HG03565 (cell line): ENCODE measurements around the gene VPS26C.

Source experiments
- ATAC-seq: cut with Tn5 transposase; IDR thresholded peaks from one replicate; pipeline ENCODE4 v1.9.1; 2021; ENCODE audit warnings: mild to moderate bottlenecking, moderate library complexity; ENCODE audit not compliant: unreplicated experiment

The VPS26C gene

GRCh38 chr21:37266515-37267221, 466 bp downstream of the VPS26C start:
- ATAC-seq, result no peak

GRCh38 chr21:37264808-37265207, 2.3 kb downstream of the VPS26C start:
- ATAC-seq, result no peak

- no peak for ATAC-seq
Observed at GRCh38 chr21:37263827-37264600, 3.1 kb downstream of the VPS26C start.

DNA sequence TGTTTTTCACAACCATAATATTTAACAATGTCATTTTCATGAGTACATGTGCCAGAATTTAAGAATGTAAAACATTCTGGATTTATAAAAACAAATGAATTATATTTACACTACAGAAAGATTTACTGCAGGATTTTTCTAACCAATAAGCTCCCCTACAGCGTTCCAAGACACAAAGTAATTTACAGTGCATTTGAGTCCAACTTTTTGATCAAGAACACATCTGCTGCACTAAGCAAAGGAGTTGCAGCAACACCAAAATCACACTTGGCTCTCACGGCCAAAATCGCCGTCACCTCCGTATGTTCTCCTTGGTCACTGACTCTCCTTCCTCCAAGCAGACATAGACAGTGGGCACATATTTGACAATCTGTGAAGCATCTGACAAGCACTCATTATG, 7.7 kb downstream of the VPS26C start:
- no peak for ATAC-seq

GRCh38 chr21:37257967-37258877, 8.9 kb downstream of the VPS26C start:
- peak; percentile 52 for ATAC-seq

DNA sequence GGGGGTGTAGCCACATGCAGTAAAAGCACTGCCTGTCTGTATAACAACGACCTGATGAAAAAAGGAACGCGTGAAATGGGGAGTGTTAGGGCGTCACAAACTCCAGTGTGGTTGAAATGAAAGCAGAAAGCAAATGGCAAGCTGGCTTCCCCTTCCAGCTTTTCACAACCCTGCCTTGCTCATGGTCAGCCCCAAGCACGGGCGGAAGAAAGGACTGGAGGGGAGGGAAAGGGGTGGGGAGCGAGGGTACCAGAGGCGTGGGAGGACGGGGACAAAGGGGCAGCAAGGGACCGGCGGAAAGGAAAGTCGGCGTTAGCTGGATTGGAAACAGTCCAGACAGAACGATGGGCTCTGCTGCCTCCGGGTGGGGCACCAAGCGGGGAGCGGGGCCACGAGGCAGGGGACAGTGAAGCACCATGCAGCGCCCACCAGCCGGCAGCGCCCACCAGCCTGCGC, 9.6 kb downstream of the VPS26C start:
- ATAC-seq, result peak; percentile 21

- no peak for ATAC-seq
Observed at GRCh38 chr21:37253991-37254390, 13.1 kb downstream of the VPS26C start.

- ATAC-seq, result no peak
Observed at GRCh38 chr21:37251294-37251634, 15.9 kb downstream of the VPS26C start.

- no peak for ATAC-seq
Observed at GRCh38 chr21:37249112-37249904, 17.8 kb downstream of the VPS26C start.

GRCh38 chr21:37248298-37248697, 18.8 kb downstream of the VPS26C start:
- no peak for ATAC-seq

GRCh38 chr21:37245151-37245550, 22.0 kb downstream of the VPS26C start:
- no peak for ATAC-seq

- no peak for ATAC-seq
Observed at GRCh38 chr21:37244501-37245095, 22.5 kb downstream of the VPS26C start.

- ATAC-seq, result no peak
Observed at GRCh38 chr21:37243961-37244360, 23.2 kb downstream of the VPS26C start.

DNA sequence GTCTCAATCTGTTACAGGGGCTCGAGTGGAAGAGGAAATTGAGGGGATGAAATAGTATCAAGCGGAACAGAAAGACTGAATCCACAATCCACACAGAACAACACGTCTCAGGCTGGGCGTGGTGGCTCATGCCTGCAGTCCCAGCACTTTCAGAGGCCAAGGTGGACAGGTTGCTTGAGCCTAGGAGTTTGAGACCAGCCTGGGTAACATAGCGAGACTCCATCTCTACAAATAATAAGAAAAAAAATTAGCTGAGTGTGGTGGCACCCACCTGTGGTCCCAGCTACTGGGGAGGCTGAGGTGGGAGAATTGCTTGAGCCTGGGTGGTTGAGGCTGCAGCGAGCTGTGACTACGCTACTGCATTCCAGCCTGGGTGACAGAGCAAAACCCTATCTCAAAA, 25.7 kb downstream of the VPS26C start:
- no peak for ATAC-seq

- no peak for ATAC-seq
Observed at GRCh38 chr21:37240978-37241377, 26.2 kb downstream of the VPS26C start.

GRCh38 chr21:37237764-37238163, 29.4 kb downstream of the VPS26C start:
- no peak for ATAC-seq

- no peak for ATAC-seq
Observed at GRCh38 chr21:37237346-37237745, 29.8 kb downstream of the VPS26C start.

GRCh38 chr21:37233551-37234146, 33.5 kb downstream of the VPS26C start:
- no peak for ATAC-seq

DNA sequence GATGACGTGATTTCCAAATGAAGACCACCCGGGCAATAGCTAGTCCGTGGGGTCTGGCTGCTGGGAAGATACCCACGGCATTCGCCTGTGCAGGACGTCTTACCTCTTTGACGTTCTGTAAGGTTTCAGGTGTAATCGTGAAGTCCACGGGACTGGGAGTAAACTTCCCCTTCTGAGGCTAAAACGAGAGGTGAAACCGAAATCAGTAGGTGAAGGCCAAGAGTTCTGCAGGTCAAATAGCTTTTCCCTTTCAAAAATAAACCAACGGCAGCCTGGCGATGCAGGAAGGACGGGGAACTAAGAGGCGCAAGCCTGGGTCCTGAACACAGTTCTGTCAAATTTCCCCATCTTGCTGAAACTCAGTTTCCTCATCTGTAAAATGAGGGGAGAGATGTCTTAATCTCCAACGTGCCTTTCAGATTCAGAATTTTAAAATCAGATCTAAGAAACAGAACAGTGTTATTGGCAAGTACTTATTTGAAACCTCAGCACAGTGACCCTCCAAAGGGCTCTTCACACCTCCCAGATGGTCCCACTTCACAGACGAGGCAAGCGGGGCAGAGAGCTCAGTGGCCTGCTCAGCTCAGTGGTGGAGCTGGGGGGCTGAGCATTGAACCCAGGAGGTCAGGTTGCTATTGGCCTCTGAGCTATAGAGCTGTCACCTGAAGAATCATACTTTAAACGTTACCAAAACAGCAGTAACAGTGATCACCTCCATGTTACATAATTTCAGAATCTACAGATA, 34.7 kb downstream of the VPS26C start:
- peak; percentile 68 for ATAC-seq
